NB4 (cell line): ENCODE results near the gene EML3.

Source experiments
- CTCF ChIP-seq: IDR thresholded peaks from one replicate; pipeline ENCODE4 v1.5.1; 2012; ENCODE audit warnings: low read depth, low read length
- POLR2A ChIP-seq: IDR thresholded peaks from 2 replicates; pipeline ENCODE4 v1.6.1; 2011; ENCODE audit warnings: mild to moderate bottlenecking; ENCODE audit not compliant: insufficient read length; ENCODE audit errors: extremely low read depth

- TF ChIP-seq POLR2A (no peak), CTCF (no peak)
These were observed 2.9 kb upstream of the EML3 start for GRCh38 chr11:62615521-62615920.
